ENCODE results near the gene CAMK1D. TPM values are rescaled to one million over a fixed set of nuclear protein-coding genes. Genes with fewer than 3 reads are reported as not detected.

Gene CAMK1D
- total RNA-seq, 1 donor: 11.2 TPM

DNA sequence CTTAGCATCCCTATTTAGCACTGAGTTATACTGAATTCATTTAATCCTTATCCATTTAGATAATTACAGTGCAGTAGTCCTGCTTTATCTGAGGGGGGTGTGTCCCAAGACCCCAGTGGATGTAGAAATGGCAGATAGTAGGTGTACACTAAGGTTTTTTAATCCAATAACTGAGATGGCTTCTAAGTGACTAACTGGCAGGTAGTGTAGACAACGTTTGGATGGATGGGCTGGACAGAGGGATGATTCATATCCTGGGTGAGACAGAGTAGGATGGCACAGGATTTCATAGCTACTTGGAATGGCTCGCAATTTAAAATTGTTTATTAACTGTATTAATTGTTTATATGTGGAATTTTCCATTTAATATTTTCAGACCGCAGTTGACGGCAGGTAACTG, 356.6 kb downstream of the CAMK1D start:
- no peak overlapping the region for H3K27ac ChIP-seq (ENCODE audit: low read depth, low read length)

DNA sequence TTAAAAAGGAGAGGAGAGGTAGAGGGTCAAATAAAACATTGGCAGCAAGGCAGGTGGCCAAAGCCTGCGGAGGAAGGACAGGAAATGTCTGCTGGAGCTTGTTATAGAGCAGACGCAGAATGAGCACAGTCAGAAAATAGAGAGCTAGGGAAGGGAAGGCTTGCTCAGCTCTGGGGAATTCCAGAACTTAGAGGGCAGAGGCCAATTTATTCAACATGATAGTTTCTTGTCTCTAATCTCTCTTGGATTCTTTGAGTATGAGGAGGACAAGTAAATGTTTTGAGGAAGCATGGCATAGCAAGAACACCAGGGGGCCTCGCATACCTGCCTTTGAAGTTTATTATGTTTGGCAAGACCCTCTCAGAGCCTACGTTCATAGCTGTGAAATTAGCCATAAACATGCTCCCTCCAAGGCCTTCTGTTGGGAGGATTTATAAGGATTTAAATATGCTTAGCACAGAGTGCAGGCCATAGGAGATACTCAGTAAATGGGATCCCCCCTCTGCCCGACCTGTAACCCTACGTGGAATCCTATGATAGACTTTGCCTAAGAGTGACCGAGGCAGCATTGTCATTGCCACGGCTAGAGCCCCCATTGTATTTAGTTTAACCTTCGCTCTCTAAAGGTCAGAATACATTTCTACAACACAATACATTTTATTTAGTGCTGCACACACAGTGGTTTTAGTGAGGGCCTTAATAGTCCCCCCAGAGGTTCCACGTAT, 358.3 kb downstream of the CAMK1D start:
- Histone ChIP-seq H3K36me3 (ENCODE audit: insufficient read depth, low read length) (no peaks in the 10 kb centered on the region), H4K20me1 (ENCODE audit: insufficient read depth, low read length) (no peaks in the 10 kb centered on the region), H3K79me2 (ENCODE audit: insufficient read depth, low read length) (no peaks in the 10 kb centered on the region), H3K27ac (ENCODE audit: low read depth, low read length) (peak overlapping the region; percentile 83), H3K9me3 (ENCODE audit: low read depth, low read length) (no peaks in the 10 kb centered on the region), H2AFZ (ENCODE audit: low read length) (no peak overlapping the region), H3K4me1 (ENCODE audit: insufficient read depth, low read length) (peaks cover 75% of the 10 kb centered on the region), H3K27me3 (ENCODE audit: insufficient read depth, low read length) (no peaks in the 10 kb centered on the region), H3K4me2 (ENCODE audit: insufficient read depth, low read length) (peak overlapping the region; percentile 12), H3K4me3 (ENCODE audit: insufficient read depth, low read length) (no peak overlapping the region)
- DNase-seq (ENCODE audit: insufficient read length, low spot score, missing footprints): no peak
- TF ChIP-seq, protein P1, sequence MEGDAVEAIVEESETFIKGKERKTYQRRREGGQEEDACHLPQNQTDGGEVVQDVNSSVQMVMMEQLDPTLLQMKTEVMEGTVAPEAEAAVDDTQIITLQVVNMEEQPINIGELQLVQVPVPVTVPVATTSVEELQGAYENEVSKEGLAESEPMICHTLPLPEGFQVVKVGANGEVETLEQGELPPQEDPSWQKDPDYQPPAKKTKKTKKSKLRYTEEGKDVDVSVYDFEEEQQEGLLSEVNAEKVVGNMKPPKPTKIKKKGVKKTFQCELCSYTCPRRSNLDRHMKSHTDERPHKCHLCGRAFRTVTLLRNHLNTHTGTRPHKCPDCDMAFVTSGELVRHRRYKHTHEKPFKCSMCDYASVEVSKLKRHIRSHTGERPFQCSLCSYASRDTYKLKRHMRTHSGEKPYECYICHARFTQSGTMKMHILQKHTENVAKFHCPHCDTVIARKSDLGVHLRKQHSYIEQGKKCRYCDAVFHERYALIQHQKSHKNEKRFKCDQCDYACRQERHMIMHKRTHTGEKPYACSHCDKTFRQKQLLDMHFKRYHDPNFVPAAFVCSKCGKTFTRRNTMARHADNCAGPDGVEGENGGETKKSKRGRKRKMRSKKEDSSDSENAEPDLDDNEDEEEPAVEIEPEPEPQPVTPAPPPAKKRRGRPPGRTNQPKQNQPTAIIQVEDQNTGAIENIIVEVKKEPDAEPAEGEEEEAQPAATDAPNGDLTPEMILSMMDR (IDR thresholded peaks at IDR 0.05; ENCODE audit: extremely low read depth, low read depth, low read length): peak; percentile 72

More for the DNA sequence above, 356.6 kb downstream of the CAMK1D start:
- DNase-seq (ENCODE audit: insufficient read length, low spot score, missing footprints): no peak
- Histone ChIP-seq H3K4me3 (ENCODE audit: insufficient read depth, low read length) (no peak overlapping the region), H3K36me3 (ENCODE audit: insufficient read depth, low read length) (no peaks in the 10 kb centered on the region), H3K9me3 (ENCODE audit: low read depth, low read length) (no peaks in the 10 kb centered on the region), H2AFZ (ENCODE audit: low read length) (no peak overlapping the region), H3K4me1 (ENCODE audit: insufficient read depth, low read length) (peaks cover 74% of the 10 kb centered on the region), H4K20me1 (ENCODE audit: insufficient read depth, low read length) (no peaks in the 10 kb centered on the region), H3K27me3 (ENCODE audit: insufficient read depth, low read length) (no peaks in the 10 kb centered on the region), H3K4me2 (ENCODE audit: insufficient read depth, low read length) (no peak overlapping the region), H3K79me2 (ENCODE audit: insufficient read depth, low read length) (no peaks in the 10 kb centered on the region)
- TF ChIP-seq, protein P1 (IDR thresholded peaks at IDR 0.05; ENCODE audit: extremely low read depth, low read depth, low read length): no peak

DNA sequence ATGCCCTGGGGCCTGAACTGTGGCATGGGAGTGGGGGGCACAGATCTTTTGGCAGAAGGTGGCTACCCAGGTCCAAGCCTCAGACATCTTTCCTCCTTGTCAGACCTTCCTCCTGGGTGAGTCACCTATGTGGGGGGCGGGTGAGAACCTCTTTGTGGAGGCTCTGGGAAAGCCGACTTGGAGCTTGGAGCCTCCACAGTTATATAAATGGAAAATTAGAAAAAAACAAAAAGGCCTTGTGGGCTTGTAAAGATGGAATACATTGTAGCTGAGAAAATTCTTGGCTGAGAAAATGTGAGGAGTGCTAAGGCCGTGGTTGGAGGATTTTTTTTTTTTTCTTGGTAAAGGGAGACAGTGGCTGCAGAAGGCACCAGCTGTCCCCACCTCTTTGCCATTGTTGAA, 359.7 kb downstream of the CAMK1D start:
- no peaks in the 10 kb centered on the region for H3K79me2 ChIP-seq (ENCODE audit: insufficient read depth, low read length)
- peaks cover 62% of the 10 kb centered on the region for H3K4me1 ChIP-seq (ENCODE audit: insufficient read depth, low read length)
- H3K27me3 ChIP-seq (ENCODE audit: insufficient read depth, low read length): no peaks in the 10 kb centered on the region
- TF ChIP-seq, protein P1 (IDR thresholded peaks at IDR 0.05; ENCODE audit: extremely low read depth, low read depth, low read length): no peak
- peak overlapping the region; percentile 83 for H3K27ac ChIP-seq (ENCODE audit: low read depth, low read length)
- H4K20me1 ChIP-seq (ENCODE audit: insufficient read depth, low read length): no peaks in the 10 kb centered on the region
- H3K4me2 ChIP-seq (ENCODE audit: insufficient read depth, low read length): peak overlapping the region; percentile 68
- no peak overlapping the region for H3K4me3 ChIP-seq (ENCODE audit: insufficient read depth, low read length)
- DNase-seq (ENCODE audit: insufficient read length, low spot score, missing footprints): no peak
- H3K9me3 ChIP-seq (ENCODE audit: low read depth, low read length): no peaks in the 10 kb centered on the region
- H2AFZ ChIP-seq (ENCODE audit: low read length): no peak overlapping the region
- H3K36me3 ChIP-seq (ENCODE audit: insufficient read depth, low read length): no peaks in the 10 kb centered on the region

DNA sequence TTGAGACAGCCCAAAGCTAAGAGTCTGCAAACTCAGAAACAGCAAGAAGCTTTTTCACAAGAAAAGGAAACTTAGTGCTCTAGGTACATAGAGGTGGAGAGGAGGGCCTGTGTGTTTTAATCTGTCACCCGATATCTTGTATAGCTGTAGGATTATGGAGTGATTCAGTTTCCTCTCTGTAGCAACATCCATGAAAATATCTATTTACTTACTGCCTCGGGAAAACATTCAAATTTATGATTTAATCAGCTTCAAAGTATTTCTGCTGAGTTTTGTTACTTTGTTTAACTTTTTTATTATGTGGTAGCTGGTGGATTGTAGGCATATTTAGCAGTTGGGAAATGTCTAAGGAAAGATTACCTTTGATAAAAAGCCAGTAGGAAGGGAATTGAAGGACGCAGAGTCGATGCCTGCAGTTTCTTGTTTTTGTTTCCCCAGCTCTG, 360.2 kb downstream of the CAMK1D start:
- peak; percentile 81 for DNase-seq (ENCODE audit: insufficient read length, low spot score, missing footprints)
- Histone ChIP-seq H3K4me2 (ENCODE audit: insufficient read depth, low read length) (peak overlapping the region; percentile 68), H3K36me3 (ENCODE audit: insufficient read depth, low read length) (no peaks in the 10 kb centered on the region), H3K4me1 (ENCODE audit: insufficient read depth, low read length) (peaks cover 56% of the 10 kb centered on the region), H2AFZ (ENCODE audit: low read length) (peak overlapping the region; percentile 38), H4K20me1 (ENCODE audit: insufficient read depth, low read length) (no peaks in the 10 kb centered on the region), H3K27me3 (ENCODE audit: insufficient read depth, low read length) (no peaks in the 10 kb centered on the region), H3K79me2 (ENCODE audit: insufficient read depth, low read length) (no peaks in the 10 kb centered on the region), H3K9me3 (ENCODE audit: low read depth, low read length) (no peaks in the 10 kb centered on the region), H3K4me3 (ENCODE audit: insufficient read depth, low read length) (peak overlapping the region; percentile 7), H3K27ac (ENCODE audit: low read depth, low read length) (peak overlapping the region; percentile 83)
- TF ChIP-seq, protein P1 (IDR thresholded peaks at IDR 0.05; ENCODE audit: extremely low read depth, low read depth, low read length): no peak

All from osteoblast (primary cell).